GM19025 (cell line): ENCODE data around the gene OXCT1.
"Not testable (repeated sequence)": the region's sequence is repeated elsewhere in the genome, so short reads cannot be mapped to it uniquely, and the experiment has no call there.

Source experiments
- ATAC-seq: cut with Tn5 transposase; IDR thresholded peaks from one replicate; pipeline ENCODE4 v1.9.1; 2021; ENCODE audit warnings: mild to moderate bottlenecking, low read depth, moderate library complexity; ENCODE audit not compliant: unreplicated experiment

The OXCT1 gene

GRCh38 chr5:41738710-41739354 is 131.4 kb downstream of the OXCT1 start:
- no peak for ATAC-seq

- ATAC-seq, result no peak
Measured at GRCh38 chr5:41736641-41737040, 133.6 kb downstream of the OXCT1 start.

- ATAC-seq, result peak; percentile 57
Measured at GRCh38 chr5:41735213-41735612, 135.0 kb downstream of the OXCT1 start.

GRCh38 chr5:41729381-41729780 is 140.8 kb downstream of the OXCT1 start:
- not testable (repeated sequence) for ATAC-seq

DNA sequence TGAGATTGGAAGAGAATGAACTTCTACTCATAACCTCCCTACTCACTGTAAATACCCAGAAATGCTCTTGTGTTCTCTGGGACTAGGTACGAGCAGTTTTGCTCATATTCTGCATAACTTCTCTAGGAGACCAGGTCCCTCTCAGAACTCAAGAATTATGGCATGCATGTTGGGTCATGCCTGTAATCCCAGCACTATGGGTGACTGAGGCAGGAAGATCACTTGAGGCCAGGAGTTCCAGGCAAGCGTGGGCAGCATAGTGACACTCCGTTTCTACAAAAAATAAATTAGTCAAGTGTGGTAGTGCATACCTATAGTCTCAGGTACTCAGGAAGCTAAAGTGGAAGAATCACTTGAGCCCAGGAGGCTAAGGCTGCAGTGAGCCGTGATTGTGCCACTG is 141.9 kb downstream of the OXCT1 start:
- ATAC-seq, result no peak

GRCh38 chr5:41722359-41722950 is 147.8 kb downstream of the OXCT1 start:
- ATAC-seq, result no peak

DNA sequence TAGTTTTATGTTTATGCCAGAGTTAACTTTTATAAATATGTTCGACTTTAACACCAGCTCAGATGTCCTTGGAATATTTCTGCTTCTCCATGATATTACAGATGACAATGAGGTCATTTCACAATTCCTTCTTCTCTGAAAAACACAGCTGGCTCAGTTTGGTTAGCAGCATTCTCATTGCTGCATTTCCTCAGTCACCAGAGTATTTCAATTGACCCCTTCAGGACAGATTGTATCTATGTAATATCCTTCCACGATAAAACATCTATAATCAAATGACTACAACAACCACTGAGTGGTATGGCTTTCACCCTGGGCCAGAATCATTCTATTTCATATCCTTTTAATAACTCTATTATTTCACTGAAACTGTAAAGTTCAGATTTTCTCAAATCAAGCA is 148.7 kb downstream of the OXCT1 start:
- no peak for ATAC-seq

- ATAC-seq, result no peak
Measured at GRCh38 chr5:41716382-41716781, 153.8 kb downstream of the OXCT1 start.

GRCh38 chr5:41714446-41714845 is 155.8 kb downstream of the OXCT1 start:
- not testable (repeated sequence) for ATAC-seq

DNA sequence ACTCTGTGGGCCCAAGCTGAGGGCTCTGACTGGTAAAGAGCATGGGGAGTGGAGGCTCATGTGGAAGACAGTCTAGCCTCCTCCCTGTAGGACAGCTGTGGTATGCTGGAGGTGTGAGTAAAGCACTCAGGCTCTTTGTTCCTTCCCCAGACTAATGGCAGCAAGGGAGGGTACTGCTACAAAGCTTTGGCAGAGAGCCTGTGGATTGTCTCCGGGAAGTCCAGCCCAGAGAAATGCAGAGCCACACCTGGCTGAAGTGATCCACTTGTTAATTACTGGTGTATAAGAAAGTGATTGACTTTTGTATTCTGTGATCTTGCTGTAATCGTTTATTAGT is 161.7 kb downstream of the OXCT1 start:
- ATAC-seq, result peak; percentile 37

- peak; percentile 79 for ATAC-seq
Measured at GRCh38 chr5:41707853-41708603, 162.2 kb downstream of the OXCT1 start.

DNA sequence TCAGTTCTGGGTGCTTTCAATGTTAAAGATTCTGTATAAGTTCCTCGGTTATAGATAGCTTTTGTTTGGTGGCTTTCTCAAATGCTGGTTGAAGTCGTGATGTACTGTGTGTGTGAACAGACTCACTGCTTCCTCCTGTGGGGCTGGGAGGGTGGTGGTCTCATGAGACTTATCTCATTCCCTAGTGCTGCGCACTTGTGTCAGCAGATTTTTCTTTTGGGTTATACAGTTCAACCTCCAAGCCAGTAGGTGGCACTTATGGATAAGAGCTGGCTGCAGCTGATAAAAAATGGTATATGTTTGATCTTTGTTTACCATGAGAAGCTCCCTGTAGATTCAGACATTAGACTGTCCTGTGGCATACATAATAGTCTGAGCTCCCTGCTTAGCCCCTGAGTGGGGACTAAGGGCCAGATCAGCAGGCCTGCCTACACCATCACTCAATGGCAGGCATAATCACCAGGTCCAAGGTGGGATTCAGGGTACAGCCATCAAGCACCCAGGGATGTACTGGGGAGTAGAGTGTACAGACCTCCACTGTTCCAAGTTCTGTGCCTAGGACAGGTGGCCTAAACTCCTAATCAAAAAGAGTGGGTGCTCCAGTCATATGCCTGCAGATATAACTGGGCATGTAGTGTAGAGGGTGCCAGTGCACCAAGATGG is 174.2 kb downstream of the OXCT1 start:
- peak; percentile 70 for ATAC-seq

DNA sequence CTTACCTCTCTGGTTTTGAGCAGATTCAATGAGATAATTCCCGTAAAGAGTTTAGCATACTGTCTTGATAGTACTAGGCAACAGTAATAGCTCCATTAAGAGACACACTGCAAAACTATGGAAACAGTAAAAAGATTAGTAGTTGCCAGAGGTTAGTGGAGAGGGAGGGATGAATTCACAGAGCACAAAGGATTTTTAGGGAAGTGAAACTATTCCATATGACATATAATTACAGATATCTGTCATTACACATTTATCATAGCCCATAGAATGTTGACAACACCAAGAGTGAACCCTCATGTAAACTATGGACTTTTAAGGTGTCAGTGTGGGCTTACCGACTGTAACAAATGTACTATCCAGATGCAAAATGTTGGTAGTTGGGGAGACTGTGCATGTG is 183.5 kb downstream of the OXCT1 start:
- ATAC-seq, result no peak

- ATAC-seq, result no peak
Measured at GRCh38 chr5:41686191-41686590, 184.0 kb downstream of the OXCT1 start.

GRCh38 chr5:41683181-41683580 is 187.0 kb downstream of the OXCT1 start:
- peak; percentile 77 for ATAC-seq

GRCh38 chr5:41682641-41683040 is 187.6 kb downstream of the OXCT1 start:
- no peak for ATAC-seq

GRCh38 chr5:41681840-41682239 is 188.4 kb downstream of the OXCT1 start:
- ATAC-seq, result no peak
